GM23248 (cell line): Measurements from ENCODE around the gene COL15A1. TPM values are rescaled to one million over a fixed set of nuclear protein-coding genes. Genes with fewer than 3 reads are reported as not detected.

Experiments used
- DNase-seq: peaks from one replicate; pipeline ENCODE4 v3.0.0-alpha.2; 2015
- H2AFZ ChIP-seq: fragments of 200-600 bp; sonication (generic); 2 replicates; pipeline ENCODE4 v1.6.1; 2016; ENCODE audit warnings: antibody characterized with exemption
- H3F3A ChIP-seq: fragments of 200-600 bp; sonication (generic); 2 replicates; pipeline ENCODE4 v1.6.1; 2016; ENCODE audit warnings: mild to moderate bottlenecking, antibody characterized with exemption, mixed run types; ENCODE audit not compliant: insufficient read depth
- H3K27ac ChIP-seq: fragments of 200-600 bp; sonication (generic); 2 replicates; pipeline ENCODE4 v1.5.1; 2016; ENCODE audit warnings: mild to moderate bottlenecking
- H3K27me3 ChIP-seq: fragments of 200-600 bp; sonication (generic); replicated peaks from 2 replicates; pipeline ENCODE4 v1.6.1; 2016; ENCODE audit warnings: mild to moderate bottlenecking; ENCODE audit not compliant: insufficient read depth
- H3K36me3 ChIP-seq: fragments of 200-600 bp; sonication (generic); 2 replicates; pipeline ENCODE4 v1.6.1; 2016; ENCODE audit warnings: low read depth, mild to moderate bottlenecking
- H3K4me1 ChIP-seq: fragments of 200-600 bp; sonication (generic); 2 replicates; pipeline ENCODE4 v1.6.1; 2016; ENCODE audit warnings: mild to moderate bottlenecking; ENCODE audit not compliant: insufficient read depth
- H3K4me2 ChIP-seq: fragments of 200-600 bp; sonication (generic); one replicate; pipeline ENCODE4 v1.6.1; 2016; ENCODE audit warnings: mild to moderate bottlenecking; ENCODE audit not compliant: unreplicated experiment
- H3K4me3 ChIP-seq: fragments of 200-600 bp; sonication (generic); 2 replicates; pipeline ENCODE4 v1.5.1; 2016; ENCODE audit warnings: mild to moderate bottlenecking
- H3K79me2 ChIP-seq: fragments of 200-600 bp; sonication (generic); 2 replicates; pipeline ENCODE4 v1.6.1; 2016; ENCODE audit warnings: mild to moderate bottlenecking; ENCODE audit not compliant: insufficient read depth
- H3K9ac ChIP-seq: fragments of 200-600 bp; sonication (generic); 2 replicates; pipeline ENCODE4 v1.6.1; 2016; ENCODE audit warnings: mild to moderate bottlenecking
- H3K9me2 ChIP-seq: fragments of 200-600 bp; sonication (generic); 2 replicates; pipeline ENCODE4 v1.6.1; 2016; ENCODE audit warnings: mixed run types, mild to moderate bottlenecking, moderate library complexity; ENCODE audit not compliant: insufficient read depth
- H3K9me3 ChIP-seq: fragments of 200-600 bp; sonication (generic); one replicate; pipeline ENCODE4 v1.6.1; 2017; ENCODE audit warnings: low read depth
- H4K20me1 ChIP-seq: fragments of 200-600 bp; sonication (generic); 2 replicates; pipeline ENCODE4 v1.6.0; 2016; ENCODE audit not compliant: insufficient read depth
- EZH2 ChIP-seq: fragments of 200-600 bp; sonication (generic); IDR thresholded peaks from 2 replicates; pipeline ENCODE4 v1.6.1; 2018; ENCODE audit warnings: antibody characterized with exemption, mild to moderate bottlenecking; ENCODE audit not compliant: insufficient read depth, poor library complexity, severe bottlenecking
- EZH2phosphoT487 ChIP-seq: fragments of 200-600 bp; sonication (generic); IDR thresholded peaks from 2 replicates; pipeline ENCODE4 v1.6.1; 2018; ENCODE audit warnings: antibody characterized with exemption, moderate library complexity, mild to moderate bottlenecking, low read depth; ENCODE audit not compliant: insufficient read depth
- WGBS, 2 experiments: methylation state at CpG; one replicate each; pipeline ENCODE4 v1.1.6; 2015 to 2017; ENCODE audit warnings: low lambda C conversion rate in 2 of 2, low coverage in 1 of 2; ENCODE audit errors: missing lambda C conversion rate in 2 of 2; 5-methylcytosine and 5-hydroxymethylcytosine counted together
- in situ Hi-C: fragments of 300-500 bp; cut with MboI; formaldehyde crosslinking; loops from 2 replicates; pipeline ENCODE4 v1.15.0; 2020
- polyA plus RNA-seq: library from polyadenylated mRNA; unstranded; fragments of >200 nt; fragmentation: Nextera tagmentation; extraction: Ambion mirVana; gene quantifications from 2 replicates; pipeline ENCODE4 v1.2.1, GENCODE V29; 2016
- total RNA-seq: library from RNA; depleted of rRNA; stranded (reverse); fragments of >200 nt; shearing (Covaris generic); gene quantifications from 2 replicates; pipeline ENCODE4 v1.2.3, GENCODE V29; 2014

The COL15A1 gene
- total and polyA plus RNA-seq, 2 experiments from 2014 or later = 9.7 to 16.8 TPM

- Histone ChIP-seq H3K27ac (no peak overlapping the region), H3K79me2 (no peaks in the 10 kb centered on the region), H3K4me3 (no peak overlapping the region), H3K9me2 (no peaks in the 10 kb centered on the region), H3K4me2 (no peak overlapping the region), H3K27me3 (no peaks in the 10 kb centered on the region), H4K20me1 (no peaks in the 10 kb centered on the region), H3K4me1 (peaks cover 49% of the 10 kb centered on the region), H3K9me3 (no peaks in the 10 kb centered on the region), H3F3A (peaks cover 55% of the 10 kb centered on the region), H3K36me3 (no peaks in the 10 kb centered on the region), H2AFZ (no peak overlapping the region), H3K9ac (no peak overlapping the region)
- WGBS, 2 experiments = 88% methylated on average over 10 of the region's 10 CpGs
- TF ChIP-seq EZH2 = no peak
- TF ChIP-seq EZH2phosphoT487 = no peak
- in situ Hi-C loops = no loop called here
- no peak for DNase-seq
Observed at GRCh38 chr9:99052815-99053715, 109.4 kb downstream of the COL15A1 start.

DNA sequence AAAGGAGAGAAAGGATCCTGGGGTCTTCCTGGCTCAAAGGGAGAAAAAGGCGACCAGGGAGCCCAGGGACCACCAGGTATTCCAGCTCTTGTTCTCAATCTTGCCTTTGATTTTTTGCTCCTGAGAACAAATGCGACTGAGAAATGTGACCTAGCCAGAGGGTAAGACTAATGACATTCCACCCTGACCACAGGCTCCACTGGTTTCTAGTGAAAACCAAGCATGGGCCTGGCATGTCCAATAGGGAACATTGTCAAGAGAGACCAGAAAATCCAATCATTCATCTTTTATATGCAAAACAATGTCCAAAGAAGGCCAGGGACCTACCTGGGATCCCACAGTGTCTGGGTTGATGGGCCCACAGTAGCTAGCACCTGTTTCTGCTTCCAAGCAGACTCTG lies 110.9 kb downstream of the COL15A1 start:
- H3K36me3 ChIP-seq = no peaks in the 10 kb centered on the region

GRCh38 chr9:99055384-99055783 lies 111.7 kb downstream of the COL15A1 start:
- peak; percentile 45 for DNase-seq
- Histone ChIP-seq H3K36me3 (no peaks in the 10 kb centered on the region), H3K4me1 (peaks cover 58% of the 10 kb centered on the region), H3K4me2 (no peak overlapping the region), H3K9ac (no peak overlapping the region), H4K20me1 (no peaks in the 10 kb centered on the region), H3K79me2 (no peaks in the 10 kb centered on the region), H2AFZ (no peak overlapping the region), H3K9me2 (no peaks in the 10 kb centered on the region), H3K27ac (no peak overlapping the region), H3K9me3 (no peaks in the 10 kb centered on the region), H3K27me3 (no peaks in the 10 kb centered on the region), H3F3A (peaks cover 63% of the 10 kb centered on the region), H3K4me3 (no peak overlapping the region)
- in situ Hi-C loops = no loop called here
- WGBS, 2 experiments = 100% methylated on average over 1 of the region's 1 CpG
- TF ChIP-seq EZH2 (no peak), EZH2phosphoT487 (no peak)

More for the DNA sequence above, 110.9 kb downstream of the COL15A1 start:
- peaks cover 68% of the 10 kb centered on the region for H3F3A ChIP-seq
- H3K4me3 ChIP-seq = no peak overlapping the region
- H3K27ac ChIP-seq = no peak overlapping the region
- H3K79me2 ChIP-seq = no peaks in the 10 kb centered on the region
- 76 to 81% methylated on average over 2 of the region's 2 CpGs for WGBS, 2 experiments
- no peaks in the 10 kb centered on the region for H3K9me2 ChIP-seq
- no peaks in the 10 kb centered on the region for H3K9me3 ChIP-seq
- DNase-seq = peak; percentile 61
- no peak overlapping the region for H2AFZ ChIP-seq
- no peak overlapping the region for H3K9ac ChIP-seq
- H3K27me3 ChIP-seq = no peaks in the 10 kb centered on the region
- H4K20me1 ChIP-seq = no peaks in the 10 kb centered on the region
- H3K4me2 ChIP-seq = no peak overlapping the region
- in situ Hi-C loops = no loop called here
- TF ChIP-seq EZH2phosphoT487 = no peak
- no peak for TF ChIP-seq EZH2
- peaks cover 62% of the 10 kb centered on the region for H3K4me1 ChIP-seq

GRCh38 chr9:99056186-99056585 lies 112.5 kb downstream of the COL15A1 start:
- 94 to 100% methylated on average over 6 of the region's 6 CpGs for WGBS, 2 experiments
- H3K27me3 ChIP-seq = no peaks in the 10 kb centered on the region
- in situ Hi-C loops = no loop called here

More at GRCh38 chr9:99056186-99056585, 112.5 kb downstream of the COL15A1 start:
- H3K79me2 ChIP-seq = no peaks in the 10 kb centered on the region
- no peak for TF ChIP-seq EZH2phosphoT487
- TF ChIP-seq EZH2 = no peak
- no peak for DNase-seq
- H3F3A ChIP-seq = peaks cover 55% of the 10 kb centered on the region
- H3K36me3 ChIP-seq = no peaks in the 10 kb centered on the region
- no peak overlapping the region for H3K4me2 ChIP-seq
- H3K9me2 ChIP-seq = no peaks in the 10 kb centered on the region
- no peak overlapping the region for H3K9ac ChIP-seq
- H3K27ac ChIP-seq = no peak overlapping the region
- H3K4me1 ChIP-seq = peaks cover 51% of the 10 kb centered on the region
- no peaks in the 10 kb centered on the region for H4K20me1 ChIP-seq
- no peak overlapping the region for H3K4me3 ChIP-seq
- H2AFZ ChIP-seq = no peak overlapping the region
- H3K9me3 ChIP-seq = no peaks in the 10 kb centered on the region
